Measurements from ENCODE around the gene TOB2.
A peak's percentile ranks its signal among the peaks of the same experiment; 100 is the strongest.
"Not testable (repeated sequence)": the region's sequence is repeated elsewhere in the genome, so short reads cannot be mapped to it uniquely, and the experiment has no call there.

Gene TOB2

GRCh38 chr22:41425660-41426365 is 20.8 kb downstream of the TOB2 start:
- no peak for DNase-seq

GRCh38 chr22:41418717-41419116 is 27.9 kb downstream of the TOB2 start:
- DNase-seq: no peak

DNA sequence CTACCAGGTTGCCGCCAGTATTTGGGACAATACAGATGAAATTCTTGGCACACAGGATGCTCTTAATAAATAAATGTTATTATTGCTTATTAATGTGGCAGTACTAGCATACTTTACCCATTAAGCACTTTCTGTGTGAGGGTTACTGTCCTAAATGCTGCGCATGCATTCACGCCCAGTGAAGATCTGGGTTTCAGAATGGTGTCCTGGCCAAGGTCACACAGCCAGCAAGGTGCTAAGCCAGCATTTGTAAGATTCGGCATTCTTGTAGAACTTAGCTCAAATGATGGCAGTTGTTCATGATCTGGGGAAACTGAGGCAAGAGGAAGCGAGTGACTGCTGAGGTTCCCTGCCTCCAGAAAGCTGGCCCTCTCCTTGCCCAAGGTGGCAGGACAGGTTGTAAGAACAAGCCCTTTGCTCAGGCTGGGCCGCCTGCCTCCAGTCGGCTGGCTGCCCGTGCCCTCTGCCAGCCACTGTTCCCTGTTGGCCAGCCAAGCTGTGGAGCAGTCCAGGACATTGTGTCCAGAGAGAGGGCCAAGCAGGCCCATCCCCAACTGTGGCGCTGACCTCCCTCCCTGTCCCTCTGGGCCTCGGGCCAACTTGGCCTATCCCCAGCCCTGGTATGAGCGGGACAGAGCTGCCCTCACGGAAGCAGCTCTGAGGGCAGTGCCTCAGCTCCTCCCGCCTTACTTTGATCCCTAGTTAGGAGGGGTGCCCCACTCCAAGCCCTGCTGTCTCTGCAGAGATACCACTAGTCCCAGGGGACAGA is 28.8 kb downstream of the TOB2 start:
- peak; percentile 96 to 97 for DNase-seq

- DNase-seq: peak in 1 of 2 experiments; percentile 58
Measured at GRCh38 chr22:41415554-41415953, 31.0 kb downstream of the TOB2 start.

- peak; percentile 74 to 82 for DNase-seq
Measured at GRCh38 chr22:41411021-41411851, 35.4 kb downstream of the TOB2 start.

GRCh38 chr22:41410311-41410751 is 36.3 kb downstream of the TOB2 start:
- DNase-seq: peak; percentile 93 to 96

GRCh38 chr22:41408665-41409064 is 37.9 kb downstream of the TOB2 start:
- no peak for DNase-seq

GRCh38 chr22:41407433-41407832 is 39.2 kb downstream of the TOB2 start:
- no peak for DNase-seq

DNA sequence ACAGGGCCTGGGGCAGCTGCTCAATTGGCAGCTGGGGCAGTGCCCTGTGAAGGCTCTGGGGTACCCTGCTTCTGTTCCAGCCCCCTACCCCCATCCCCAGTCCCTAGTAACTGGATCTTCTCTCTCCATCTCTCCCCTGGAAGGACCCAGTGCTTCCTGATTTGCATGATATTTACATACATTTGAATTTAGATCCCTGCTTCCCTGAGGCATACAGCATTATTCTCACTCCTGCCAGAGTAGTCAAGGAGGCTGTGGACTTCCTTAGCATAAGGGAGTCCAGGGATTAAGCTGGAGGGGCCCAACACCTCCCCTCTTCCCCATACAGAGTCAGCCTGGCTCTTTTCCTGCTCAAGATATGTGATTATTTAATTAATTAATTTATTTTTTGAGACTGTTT is 40.2 kb downstream of the TOB2 start:
- DNase-seq: no peak

DNA sequence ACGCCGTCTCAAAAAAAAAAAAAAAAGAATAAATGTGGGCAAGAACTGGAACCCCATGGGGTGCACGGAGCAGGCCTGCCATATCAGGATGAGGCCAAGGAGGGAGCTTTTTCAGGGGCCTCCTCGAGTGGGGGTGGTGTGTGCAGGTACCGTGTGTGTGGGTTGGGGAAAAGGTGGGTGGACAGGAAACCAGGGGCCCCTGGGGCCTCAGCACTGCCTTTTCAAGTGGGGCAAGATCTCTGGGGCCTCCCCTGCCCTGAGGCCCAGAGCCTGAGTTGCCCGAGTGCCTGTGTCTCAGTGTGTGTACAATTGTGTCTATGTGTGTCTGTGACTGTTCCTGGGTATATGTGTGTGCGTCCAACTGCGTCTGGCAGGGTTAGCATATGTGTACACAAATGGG is 41.0 kb downstream of the TOB2 start:
- no peak for DNase-seq

DNA sequence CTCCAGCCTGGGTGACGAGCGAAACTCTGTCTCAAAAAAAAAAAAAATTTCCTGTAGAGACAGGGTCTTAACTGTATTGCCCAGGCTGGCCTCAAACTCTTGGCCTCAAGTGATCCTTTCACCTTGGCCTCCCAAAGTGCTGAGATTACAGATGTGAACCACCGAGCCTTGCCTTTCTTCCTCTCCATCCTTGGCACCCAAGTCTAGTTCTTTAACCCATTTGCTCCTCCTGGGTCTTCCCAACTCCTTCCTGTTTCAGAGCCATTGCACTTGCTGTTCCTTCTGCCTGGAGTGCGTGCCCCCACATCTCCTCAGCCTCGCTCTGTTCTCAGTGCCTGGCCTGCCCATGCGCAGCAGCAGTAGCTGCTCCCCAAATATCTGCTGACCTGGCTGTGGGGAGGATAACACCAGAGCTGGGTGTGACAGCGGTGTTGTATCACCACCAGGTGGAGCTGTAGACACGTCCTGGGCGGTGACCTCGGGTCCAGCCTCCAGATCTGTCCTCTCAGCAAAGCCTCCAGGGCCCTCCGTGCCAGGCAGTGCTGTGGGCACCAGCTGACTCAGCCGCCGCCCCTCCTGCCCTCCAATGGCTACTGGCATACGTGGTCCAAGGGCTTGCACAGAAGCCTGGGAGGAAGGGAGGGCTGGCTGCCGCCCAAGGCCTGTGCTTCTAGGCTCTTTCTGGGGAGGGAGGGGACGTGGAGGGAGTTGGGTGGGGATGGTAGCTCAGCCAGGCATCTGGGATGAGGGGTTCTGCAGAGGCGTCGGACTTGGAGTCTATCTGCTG is 42.9 kb downstream of the TOB2 start:
- peak; percentile 78 to 95 for DNase-seq

DNA sequence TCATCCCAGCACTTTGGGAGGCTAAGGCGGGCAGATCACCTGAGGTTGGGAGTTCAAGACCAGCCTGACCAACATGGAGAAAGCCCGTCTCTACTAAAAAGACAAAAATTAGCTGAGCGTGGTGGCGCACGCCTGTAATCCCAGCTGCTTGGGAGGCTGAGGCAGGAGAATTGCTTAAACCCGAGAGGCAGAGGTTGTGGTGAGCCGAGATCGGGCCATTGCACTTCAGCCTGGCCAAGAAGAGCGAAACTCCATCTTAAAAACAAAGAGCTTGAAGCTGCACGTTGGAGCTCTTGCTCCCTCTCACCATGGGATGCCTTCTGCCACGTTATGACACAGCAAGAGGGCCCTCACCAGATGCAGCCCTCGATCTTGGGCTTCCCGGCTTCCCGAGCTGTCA is 43.8 kb downstream of the TOB2 start:
- not testable (repeated sequence) for DNase-seq

GRCh38 chr22:41401781-41402648 is 44.6 kb downstream of the TOB2 start:
- DNase-seq: peak; percentile 47 to 68

GRCh38 chr22:41398921-41399320 is 47.7 kb downstream of the TOB2 start:
- no peak for DNase-seq

DNA sequence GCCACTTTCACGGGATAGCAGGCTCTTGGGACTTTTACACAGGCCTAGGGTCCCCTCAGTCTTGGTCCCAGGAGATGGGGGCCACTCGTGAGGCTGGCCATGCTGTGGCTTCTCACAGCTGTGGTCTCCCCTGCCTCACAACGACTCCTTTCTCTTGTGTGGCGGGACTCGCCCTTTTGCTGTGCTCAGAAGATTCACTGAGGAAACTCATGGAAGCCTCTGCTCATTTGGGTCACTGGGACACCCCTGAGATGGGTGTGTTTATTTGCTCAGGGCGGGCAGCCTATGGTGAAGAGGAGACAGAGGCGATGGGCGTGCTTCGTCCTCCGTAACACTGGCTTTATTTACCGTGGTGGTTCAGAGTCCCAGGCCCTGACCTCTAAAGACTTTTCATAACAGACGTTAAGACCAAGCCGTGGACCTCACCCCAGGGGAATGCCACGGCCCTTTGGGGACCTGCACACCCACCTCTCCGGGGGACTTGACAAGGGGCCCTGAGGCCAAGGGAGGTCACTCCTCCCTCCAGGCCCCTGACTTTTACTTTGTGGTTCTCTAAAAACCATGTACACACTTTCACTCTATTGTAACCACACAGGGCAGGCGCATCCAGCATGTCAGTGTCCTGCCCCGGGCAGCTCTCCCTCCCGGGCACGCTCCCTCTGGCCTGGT is 49.3 kb downstream of the TOB2 start:
- DNase-seq: no peak

DNA sequence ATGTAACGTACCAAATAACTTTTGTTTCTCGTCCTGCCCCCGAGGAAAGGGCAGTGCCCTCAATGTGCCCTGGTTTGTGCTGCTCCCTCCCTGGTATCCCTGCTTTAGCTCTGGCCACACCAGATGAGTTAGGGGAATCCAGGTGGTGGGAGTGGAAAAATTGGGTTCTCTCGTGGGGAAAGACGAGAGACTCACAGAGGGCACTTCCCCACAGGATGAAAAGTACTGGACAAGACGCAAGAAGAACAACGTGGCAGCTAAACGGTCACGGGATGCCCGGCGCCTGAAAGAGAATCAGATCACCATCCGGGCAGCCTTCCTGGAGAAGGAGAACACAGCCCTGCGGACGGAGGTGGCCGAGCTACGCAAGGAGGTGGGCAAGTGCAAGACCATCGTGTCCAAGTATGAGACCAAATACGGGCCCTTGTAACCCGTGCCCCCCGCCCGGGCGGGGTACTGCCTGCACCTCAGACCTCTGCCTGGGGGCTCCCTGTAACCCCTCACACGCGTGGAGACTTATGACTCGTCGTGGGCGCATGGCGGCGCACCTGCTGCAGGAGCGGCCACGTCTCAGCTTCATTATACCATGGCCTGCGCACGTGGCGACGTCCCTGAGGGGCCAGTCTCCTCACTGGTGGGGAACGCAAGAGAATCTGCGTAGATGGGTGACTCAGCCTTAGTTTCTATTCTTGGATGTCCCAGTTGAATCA is 50.9 kb downstream of the TOB2 start:
- DNase-seq: no peak

DNA sequence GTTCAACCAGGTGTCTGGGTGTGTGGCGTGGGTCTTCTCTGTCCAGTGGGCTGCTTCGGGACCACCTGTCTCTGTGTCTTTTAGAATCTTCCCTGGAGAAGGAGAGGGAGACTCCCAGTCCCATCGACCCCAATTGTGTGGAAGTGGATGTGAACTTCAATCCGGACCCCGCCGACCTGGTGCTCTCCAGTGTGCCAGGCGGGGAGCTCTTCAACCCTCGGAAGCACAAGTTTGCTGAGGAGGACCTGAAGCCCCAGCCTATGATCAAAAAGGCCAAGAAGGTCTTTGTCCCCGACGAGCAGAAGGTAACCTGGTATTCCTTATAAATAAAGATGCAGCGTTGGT is 52.6 kb downstream of the TOB2 start:
- DNase-seq: no peak

- peak in 1 of 2 experiments; percentile 66 for DNase-seq
Measured at GRCh38 chr22:41387341-41387740, 59.3 kb downstream of the TOB2 start.

DNA sequence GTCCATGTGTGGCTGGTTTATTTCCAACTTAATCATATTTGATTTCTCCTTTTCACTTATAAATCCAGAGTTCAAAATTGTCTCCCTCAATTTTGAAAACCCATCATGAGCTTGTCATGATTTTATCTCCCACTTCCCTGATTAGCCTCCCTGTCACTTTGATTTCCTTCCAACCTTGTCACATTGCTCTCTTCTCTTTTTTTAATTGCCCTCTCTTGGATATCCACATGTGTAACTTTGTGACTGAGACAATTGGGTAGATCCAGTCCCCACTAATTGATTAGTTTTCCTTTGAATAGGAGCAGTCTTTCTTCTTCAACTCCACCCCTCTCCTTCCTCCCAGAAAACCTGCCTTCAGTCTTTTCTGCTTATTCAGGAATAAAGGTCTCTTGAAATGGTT is 62.5 kb downstream of the TOB2 start:
- no peak for DNase-seq

Data from cerebellar nuclear complex (tissue), 1 donor.